ENCODE data around the gene PRKN.

Gene PRKN

GRCh38 chr6:162226803-162227202 is 500.8 kb downstream of the PRKN start:
- Mint-ChIP-seq H3K4me1 (no peaks in the 10 kb centered on the region), H3K27me3 (ENCODE audit: low read depth, poor library complexity) (peaks cover 15% of the 10 kb centered on the region), H3K4me3 (no peak overlapping the region), H3K27ac (no peak overlapping the region), H3K36me3 (ENCODE audit: low read depth) (no peaks in the 10 kb centered on the region), H3K9me3 (no peaks in the 10 kb centered on the region)
- TF ChIP-seq CTCF (IDR thresholded peaks at IDR 0.05), result no peak
- no peak for DNase-seq

- no peak for TF ChIP-seq CTCF (IDR thresholded peaks at IDR 0.05)
- Mint-ChIP-seq H3K9me3 (no peaks in the 10 kb centered on the region), H3K4me1 (no peaks in the 10 kb centered on the region), H3K27me3 (ENCODE audit: low read depth, poor library complexity) (peaks cover 3% of the 10 kb centered on the region), H3K4me3 (no peak overlapping the region), H3K36me3 (ENCODE audit: low read depth) (no peaks in the 10 kb centered on the region), H3K27ac (no peak overlapping the region)
- no peak for DNase-seq
Observed at GRCh38 chr6:162222521-162222920, 505.0 kb downstream of the PRKN start.

- Mint-ChIP-seq H3K27me3 (ENCODE audit: low read depth, poor library complexity) (peaks cover 3% of the 10 kb centered on the region), H3K27ac (no peak overlapping the region), H3K9me3 (no peaks in the 10 kb centered on the region), H3K4me3 (no peak overlapping the region), H3K36me3 (ENCODE audit: low read depth) (no peaks in the 10 kb centered on the region), H3K4me1 (no peaks in the 10 kb centered on the region)
- DNase-seq, result no peak
- no peak for TF ChIP-seq CTCF (IDR thresholded peaks at IDR 0.05)
Observed at GRCh38 chr6:162220876-162221275, 506.7 kb downstream of the PRKN start.

GRCh38 chr6:162219266-162219665 is 508.3 kb downstream of the PRKN start:
- Mint-ChIP-seq H3K27me3 (ENCODE audit: low read depth, poor library complexity) (peaks cover 3% of the 10 kb centered on the region), H3K27ac (no peak overlapping the region), H3K4me3 (no peak overlapping the region), H3K36me3 (ENCODE audit: low read depth) (no peaks in the 10 kb centered on the region), H3K4me1 (no peaks in the 10 kb centered on the region), H3K9me3 (no peaks in the 10 kb centered on the region)
- DNase-seq, result no peak
- TF ChIP-seq CTCF (IDR thresholded peaks at IDR 0.05), result no peak

GRCh38 chr6:162217811-162218493 is 509.6 kb downstream of the PRKN start:
- Mint-ChIP-seq H3K9me3 (no peaks in the 10 kb centered on the region), H3K4me1 (no peaks in the 10 kb centered on the region)
- TF ChIP-seq CTCF (IDR thresholded peaks at IDR 0.05), result no peak

GRCh38 chr6:162217058-162217457 is 510.5 kb downstream of the PRKN start:
- no peak for TF ChIP-seq CTCF (IDR thresholded peaks at IDR 0.05)
- H3K27ac Mint-ChIP-seq, result no peak overlapping the region
- peaks cover 6% of the 10 kb centered on the region for H3K27me3 Mint-ChIP-seq (ENCODE audit: low read depth, poor library complexity)
- H3K9me3 Mint-ChIP-seq, result no peaks in the 10 kb centered on the region
- no peaks in the 10 kb centered on the region for H3K36me3 Mint-ChIP-seq (ENCODE audit: low read depth)
- H3K4me3 Mint-ChIP-seq, result no peak overlapping the region
- no peaks in the 10 kb centered on the region for H3K4me1 Mint-ChIP-seq
- DNase-seq, result no peak

More at GRCh38 chr6:162217811-162218493, 509.6 kb downstream of the PRKN start:
- no peak overlapping the region for H3K4me3 Mint-ChIP-seq
- no peaks in the 10 kb centered on the region for H3K36me3 Mint-ChIP-seq (ENCODE audit: low read depth)
- DNase-seq, result no peak
- H3K27me3 Mint-ChIP-seq (ENCODE audit: low read depth, poor library complexity), result peaks cover 6% of the 10 kb centered on the region
- H3K27ac Mint-ChIP-seq, result no peak overlapping the region

All from nephron progenitor cell (in vitro differentiated cells).